Medulla oblongata (tissue), 1 donor: ENCODE data around the gene RAB31.
"Not testable (repeated sequence)": the region's sequence is repeated elsewhere in the genome, so short reads cannot be mapped to it uniquely, and the experiment has no call there.

ENCODE experiments used
- DNase-seq: peaks from one replicate; pipeline ENCODE4 v3.0.0-alpha.2; 2015; ENCODE audit errors: extremely low spot score

RAB31 gene

GRCh38 chr18:9835825-9836224 is 127.7 kb downstream of the RAB31 start:
- no peak for DNase-seq

- no peak for DNase-seq
Measured at GRCh38 chr18:9838144-9838877, 130.2 kb downstream of the RAB31 start.

GRCh38 chr18:9839211-9839610 is 131.1 kb downstream of the RAB31 start:
- DNase-seq: no peak

GRCh38 chr18:9839853-9840252 is 131.8 kb downstream of the RAB31 start:
- no peak for DNase-seq

- no peak for DNase-seq
Measured at GRCh38 chr18:9841752-9842151, 133.7 kb downstream of the RAB31 start.

- DNase-seq: no peak
Measured at GRCh38 chr18:9842448-9842847, 134.3 kb downstream of the RAB31 start.

GRCh38 chr18:9845256-9845655 is 137.2 kb downstream of the RAB31 start:
- no peak for DNase-seq

- DNase-seq: no peak
Measured at GRCh38 chr18:9846162-9846925, 138.2 kb downstream of the RAB31 start.

- no peak for DNase-seq
Measured at GRCh38 chr18:9848170-9848879, 140.2 kb downstream of the RAB31 start.

- peak; percentile 26 for DNase-seq
Measured at GRCh38 chr18:9849407-9850283, 141.5 kb downstream of the RAB31 start.

- no peak for DNase-seq
Measured at GRCh38 chr18:9850309-9850708, 142.2 kb downstream of the RAB31 start.

GRCh38 chr18:9851511-9851910 is 143.4 kb downstream of the RAB31 start:
- DNase-seq: no peak

- DNase-seq: no peak
Measured at GRCh38 chr18:9852266-9853081, 144.4 kb downstream of the RAB31 start.

- no peak for DNase-seq
Measured at GRCh38 chr18:9854801-9855676, 146.9 kb downstream of the RAB31 start.

GRCh38 chr18:9855681-9856080 is 147.6 kb downstream of the RAB31 start:
- DNase-seq: no peak

- DNase-seq: no peak
Measured at GRCh38 chr18:9856092-9856491, 148.0 kb downstream of the RAB31 start.

- DNase-seq: not testable (repeated sequence)
Measured at GRCh38 chr18:9857479-9857998, 149.4 kb downstream of the RAB31 start.

GRCh38 chr18:9858642-9859041 is 150.5 kb downstream of the RAB31 start:
- DNase-seq: no peak

GRCh38 chr18:9859232-9859631 is 151.1 kb downstream of the RAB31 start:
- no peak for DNase-seq
